ENCODE results near the gene TGFB1. TPM values are rescaled to one million over a fixed set of nuclear protein-coding genes. Genes with fewer than 3 reads are reported as not detected.

The TGFB1 gene
- total and polyA plus RNA-seq, 9 of the 15 experiments (the other 6 are each of a cell fraction or from before 2014, with no cell fraction given): 0.24 to 159 (median 17.2) TPM

- TF ChIP-seq ILK (tag; IDR thresholded peaks at IDR 0.05; ENCODE audit: borderline replicate concordance, low read depth) (no peak), NBN (IDR thresholded peaks at IDR 0.05; ENCODE audit: low read depth) (peak; percentile 93), CCAR2 (IDR thresholded peaks at IDR 0.05; ENCODE audit: low read depth, low read length) (no peak), PRMT5 (CRISPR knock-in tag; IDR thresholded peaks at IDR 0.05) (no peak), ETS1 (conservative IDR thresholded peaks at IDR 0.05; ENCODE audit: control insufficient read depth, low read depth, low read length) (peak; percentile 79), CREB1 (IDR thresholded peaks at IDR 0.05) (no peak; the same call in 1 of the 2 replicates), CREB1 (CRISPR knock-in tag; IDR thresholded peaks at IDR 0.05) (peak; percentile 68), LARP7 (IDR thresholded peaks at IDR 0.05) (peak; percentile 83), ZNF785 (CRISPR knock-in tag; IDR thresholded peaks at IDR 0.05) (no peak), ZNF707 (CRISPR knock-in tag; conservative IDR thresholded peaks at IDR 0.05) (no peak), ZNF232 (CRISPR knock-in tag; IDR thresholded peaks at IDR 0.05) (no peak), ZNF830 (CRISPR knock-in tag; IDR thresholded peaks at IDR 0.05) (peak; percentile 96), KAT2B (IDR thresholded peaks at IDR 0.05; ENCODE audit: low read depth, low read length) (no peak), GABPB2 (CRISPR knock-in tag; conservative IDR thresholded peaks at IDR 0.05) (no peak), FIP1L1 (IDR thresholded peaks at IDR 0.05; ENCODE audit: low read depth, low read length, poor library complexity, severe bottlenecking) (peak; percentile 89), HDGF (IDR thresholded peaks at IDR 0.05) (peak; percentile 83; the same call in 1 of the 2 replicates), SRSF3 (IDR thresholded peaks at IDR 0.05; ENCODE audit: insufficient read depth, low read length) (no peak), CSDE1 (IDR thresholded peaks at IDR 0.05) (no peak), FOXJ3 (CRISPR knock-in tag; IDR thresholded peaks at IDR 0.05) (no peak), XRCC5 (IDR thresholded peaks at IDR 0.05; ENCODE audit: low read depth, low read length) (peak; percentile 97), RBFOX2 (IDR thresholded peaks at IDR 0.05; ENCODE audit: low read depth, low read length) (peak; percentile 90), FOXM1 (IDR thresholded peaks at IDR 0.05; ENCODE audit: low read depth) (no peak; the same call in 1 of the 2 replicates), FOXM1 (CRISPR knock-in tag; IDR thresholded peaks at IDR 0.05; ENCODE audit: low read depth) (no peak)
- TF ChIP-seq, protein P1, sequence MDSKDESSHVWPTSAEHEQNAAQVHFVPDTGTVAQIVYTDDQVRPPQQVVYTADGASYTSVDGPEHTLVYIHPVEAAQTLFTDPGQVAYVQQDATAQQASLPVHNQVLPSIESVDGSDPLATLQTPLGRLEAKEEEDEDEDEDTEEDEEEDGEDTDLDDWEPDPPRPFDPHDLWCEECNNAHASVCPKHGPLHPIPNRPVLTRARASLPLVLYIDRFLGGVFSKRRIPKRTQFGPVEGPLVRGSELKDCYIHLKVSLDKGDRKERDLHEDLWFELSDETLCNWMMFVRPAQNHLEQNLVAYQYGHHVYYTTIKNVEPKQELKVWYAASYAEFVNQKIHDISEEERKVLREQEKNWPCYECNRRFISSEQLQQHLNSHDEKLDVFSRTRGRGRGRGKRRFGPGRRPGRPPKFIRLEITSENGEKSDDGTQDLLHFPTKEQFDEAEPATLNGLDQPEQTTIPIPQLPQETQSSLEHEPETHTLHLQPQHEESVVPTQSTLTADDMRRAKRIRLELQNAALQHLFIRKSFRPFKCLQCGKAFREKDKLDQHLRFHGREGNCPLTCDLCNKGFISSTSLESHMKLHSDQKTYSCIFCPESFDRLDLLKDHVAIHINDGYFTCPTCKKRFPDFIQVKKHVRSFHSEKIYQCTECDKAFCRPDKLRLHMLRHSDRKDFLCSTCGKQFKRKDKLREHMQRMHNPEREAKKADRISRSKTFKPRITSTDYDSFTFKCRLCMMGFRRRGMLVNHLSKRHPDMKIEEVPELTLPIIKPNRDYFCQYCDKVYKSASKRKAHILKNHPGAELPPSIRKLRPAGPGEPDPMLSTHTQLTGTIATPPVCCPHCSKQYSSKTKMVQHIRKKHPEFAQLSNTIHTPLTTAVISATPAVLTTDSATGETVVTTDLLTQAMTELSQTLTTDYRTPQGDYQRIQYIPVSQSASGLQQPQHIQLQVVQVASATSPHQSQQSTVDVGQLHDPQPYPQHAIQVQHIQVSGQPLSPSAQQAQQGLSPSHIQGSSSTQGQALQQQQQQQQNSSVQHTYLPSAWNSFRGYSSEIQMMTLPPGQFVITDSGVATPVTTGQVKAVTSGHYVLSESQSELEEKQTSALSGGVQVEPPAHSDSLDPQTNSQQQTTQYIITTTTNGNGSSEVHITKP (IDR thresholded peaks at IDR 0.05; ENCODE audit: partially characterized antibody): peak; percentile 79
- TF ChIP-seq, protein P2, sequence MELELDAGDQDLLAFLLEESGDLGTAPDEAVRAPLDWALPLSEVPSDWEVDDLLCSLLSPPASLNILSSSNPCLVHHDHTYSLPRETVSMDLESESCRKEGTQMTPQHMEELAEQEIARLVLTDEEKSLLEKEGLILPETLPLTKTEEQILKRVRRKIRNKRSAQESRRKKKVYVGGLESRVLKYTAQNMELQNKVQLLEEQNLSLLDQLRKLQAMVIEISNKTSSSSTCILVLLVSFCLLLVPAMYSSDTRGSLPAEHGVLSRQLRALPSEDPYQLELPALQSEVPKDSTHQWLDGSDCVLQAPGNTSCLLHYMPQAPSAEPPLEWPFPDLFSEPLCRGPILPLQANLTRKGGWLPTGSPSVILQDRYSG (tag; conservative IDR thresholded peaks at IDR 0.05; ENCODE audit: low read depth): no peak
Measured at GRCh38 chr19:41310033-41310831, 43.5 kb downstream of the TGFB1 start, which contains the start of gene CCDC97 (continued).
